Psoas muscle (tissue), 8 donors: Measurements from ENCODE around the gene ARMC6. TPM values are rescaled to one million over a fixed set of nuclear protein-coding genes. Genes with fewer than 3 reads are reported as not detected.

Source experiments
- ATAC-seq, 4 donors: fragments of 200-7000 bp; cut with Tn5 transposase; one replicate each; pipeline ENCODE4 v1.9.1; 2020; ENCODE audit warnings: moderate library complexity in 3 of 4, mild to moderate bottlenecking in 2 of 4
- DNase-seq, 2 donors: peaks; one replicate each; pipeline ENCODE4 v3.0.0-alpha.2; 2020
- H3K27ac ChIP-seq: fragments of 200-600 bp; one replicate; pipeline ENCODE4 v1.8.0; 2022
- H3K27me3 ChIP-seq, 3 donors: fragments of 200-600 bp in 1 of 3; one replicate each; pipeline versions ENCODE4 v1.6.1 to v1.8.0; 2013 to 2022; ENCODE audit warnings: low read length in 2 of 3, mild to moderate bottlenecking in 2 of 3, moderate library complexity in 1 of 3; ENCODE audit not compliant: insufficient read depth in 3 of 3
- H3K36me3 ChIP-seq, 2 donors: fragments of 200-600 bp in 1 of 2; one replicate each; pipeline versions ENCODE4 v1.6.1 to v1.8.0; 2013 to 2022; ENCODE audit warnings: low read depth in 1 of 2, mild to moderate bottlenecking in 1 of 2, moderate library complexity in 1 of 2; ENCODE audit not compliant: insufficient read depth in 1 of 2
- H3K4me1 ChIP-seq: fragments of 200-600 bp; one replicate; pipeline ENCODE4 v1.8.0; 2022
- H3K4me3 ChIP-seq: fragments of 200-600 bp; one replicate; pipeline ENCODE4 v1.8.0; 2022; ENCODE audit warnings: mild to moderate bottlenecking
- H3K9me3 ChIP-seq: fragments of 200-600 bp; one replicate; pipeline ENCODE4 v1.8.0; 2022
- CTCF ChIP-seq: fragments of 200-600 bp; IDR thresholded peaks from one replicate; pipeline ENCODE4 v1.8.0; 2022; ENCODE audit warnings: antibody characterized with exemption
- WGBS, 3 donors: extraction: QIAGEN DNeasy Blood & Tissue Kit; methylation state at CpG; one replicate each; pipeline versions ENCODE4 v1.1.6 to v1.1.7; 2013; 5-methylcytosine and 5-hydroxymethylcytosine counted together
- intact Hi-C, 2 donors: fragments of 100-400 bp; cut with DNase I; formaldehyde crosslinking; loops; one replicate each; pipeline versions ENCODE4 v1.11.0 to v1.14.2; 2022
- polyA plus RNA-seq, 3 donors: library from polyadenylated mRNA; stranded (reverse); fragments of 200-250 nt; gene quantifications; one replicate each; pipeline ENCODE4 v1.2.3, GENCODE V29; 2013
- total RNA-seq, 4 donors: library from RNA; stranded (reverse); fragmentation: NEBNext Ultra II Directional in 2 of 4; extraction: Animal tissue kit (Norgen Biotek cat#: 25700) in 2 of 4; gene quantifications; one replicate each; pipeline versions ENCODE4 v1.2.1 to v1.2.4, GENCODE V29; 2021 to 2023
- donor health status: healthy with polysubstance abuse.
- donor health status: DM: no; HTN: no; CAD: no; lungs with moderate emphysema.
- donor health status: Bipolar disorder and iron deficiency.
- donor health status: healthy.
- donor health status: DM: yes; HTN: yes; CAD: no.
- donor health status: DM: no; HTN: no; CAD: no.
- donor health status: DM: no; HTN: no; CAD: no.
- donor health status: DM: yes; HTN: yes; CAD: no.

ARMC6 gene
- total and polyA plus RNA-seq, 7 donors, result 13.7 to 74.1 (median 22.6) TPM

GRCh38 chr19:19057317-19057716, 23.9 kb downstream of the ARMC6 start:
- H3K4me3 ChIP-seq, result no peak overlapping the region
- H3K36me3 ChIP-seq, result peaks cover 6 to 50% of the 10 kb centered on the region in 2 donors
- 86 to 92% (median 89%) methylated on average over 13 of the region's 13 CpGs for WGBS, 3 donors
- H3K9me3 ChIP-seq, result no peaks in the 10 kb centered on the region
- no peak overlapping the region for H3K27ac ChIP-seq
- H3K27me3 ChIP-seq, result no peaks in the 10 kb centered on the region
- peaks cover 31% of the 10 kb centered on the region for H3K4me1 ChIP-seq
- no peak for ATAC-seq
- TF ChIP-seq CTCF, result no peak
- no peak for DNase-seq
- intact Hi-C loops, result loop anchor here (2.0 to 10.0 kb wide), 3 partner anchors 50 to 117 kb away; partner anchors contain the start of genes MEF2B (in 1 of the 2) and TMEM161A (in 1 of the 2)

DNA sequence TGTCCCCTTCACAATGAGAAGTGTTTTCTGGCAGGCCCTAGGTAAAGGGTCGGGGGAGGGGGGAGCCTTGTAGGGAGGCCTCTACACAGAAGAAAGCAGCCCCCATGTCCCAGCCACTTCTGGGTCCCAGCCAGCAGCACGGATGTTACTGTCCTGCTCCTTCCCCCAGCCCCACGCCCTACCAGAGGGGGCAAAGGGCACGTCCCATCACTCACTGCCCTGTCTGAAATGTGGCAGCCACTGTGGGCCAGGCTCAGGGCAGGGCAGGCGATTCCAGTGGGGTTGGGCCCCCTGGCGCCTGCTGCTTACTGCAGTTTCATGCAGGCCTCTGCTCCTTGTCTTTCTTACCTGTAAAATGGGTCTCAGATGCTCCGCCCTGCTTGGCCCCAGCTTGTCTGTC, 24.3 kb downstream of the ARMC6 start:
- intact Hi-C loops, result loop anchor here (2.0 to 10.0 kb wide), 3 partner anchors 50 to 117 kb away; partner anchors contain the start of genes MEF2B (in 1 of the 2) and TMEM161A (in 1 of the 2)
- Histone ChIP-seq H3K27me3 (no peaks in the 10 kb centered on the region), H3K27ac (no peak overlapping the region), H3K36me3 (peaks cover 6 to 46% of the 10 kb centered on the region in 2 donors), H3K9me3 (no peaks in the 10 kb centered on the region), H3K4me1 (peaks cover 34% of the 10 kb centered on the region), H3K4me3 (no peak overlapping the region)
- WGBS, 3 donors, result 83 to 87% (median 86%) methylated on average over 7 of the region's 7 CpGs
- ATAC-seq, result no peak
- no peak for DNase-seq
- TF ChIP-seq CTCF, result no peak

DNA sequence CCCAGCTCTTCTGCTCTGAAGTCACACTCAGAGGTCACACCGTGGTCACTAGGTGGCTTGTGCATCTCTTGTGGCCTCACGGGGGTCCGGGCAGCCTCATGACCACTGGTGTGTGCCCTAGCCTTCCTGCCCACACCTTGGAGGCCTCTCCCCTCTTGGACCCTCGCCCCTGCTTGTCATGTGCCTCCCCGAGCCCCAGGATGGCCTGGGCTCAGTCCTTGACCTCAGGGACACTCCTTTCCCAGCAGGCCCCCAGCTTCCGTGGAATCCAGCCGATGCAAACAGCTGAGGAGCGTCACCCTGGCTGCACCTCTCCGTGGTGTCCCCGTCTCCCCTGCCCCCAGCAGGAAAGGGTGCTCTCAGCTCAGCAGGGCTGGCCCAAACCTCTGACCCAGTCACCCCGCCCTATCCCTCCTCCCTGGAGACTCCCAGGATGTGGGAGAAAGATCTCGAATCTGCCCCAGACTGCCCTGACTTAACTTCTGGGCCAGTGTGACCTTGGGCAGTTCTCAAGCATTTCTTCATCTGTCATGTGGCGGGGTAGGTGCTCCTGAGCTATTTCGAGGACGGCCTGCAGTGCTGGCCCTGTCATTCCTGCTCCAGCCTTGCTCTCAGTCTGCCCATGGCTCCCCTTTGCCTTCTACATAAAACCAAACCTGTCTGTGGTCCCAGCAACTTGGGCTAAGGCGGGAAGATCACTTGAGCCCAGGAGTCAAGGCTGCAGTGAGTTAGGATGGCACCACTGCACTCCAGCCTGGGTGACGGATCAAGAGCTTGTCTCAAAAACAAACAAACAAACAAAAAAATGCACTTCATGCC, 25.8 kb downstream of the ARMC6 start:
- no peak for DNase-seq
- intact Hi-C loops, result loop anchor here (5.0 to 10.0 kb wide), 2 partner anchors 48 to 116 kb away; partner anchors contain the start of gene MEF2B (in 1 of the 2)
- Histone ChIP-seq H3K4me3 (no peak overlapping the region), H3K27ac (peak overlapping the region; percentile 65), H3K9me3 (no peaks in the 10 kb centered on the region), H3K4me1 (peaks cover 41% of the 10 kb centered on the region), H3K36me3 (peaks cover 6 to 37% of the 10 kb centered on the region in 2 donors), H3K27me3 (no peaks in the 10 kb centered on the region)
- WGBS, 3 donors, result 49 to 65% (median 51%) methylated on average over 17 of the region's 17 CpGs
- peak in 1 of 4 donors; percentile 19 for ATAC-seq
- no peak for TF ChIP-seq CTCF

GRCh38 chr19:19059837-19060611, 26.6 kb downstream of the ARMC6 start:
- ATAC-seq (no peak), DNase-seq (no peak)
- no peak for TF ChIP-seq CTCF
- Histone ChIP-seq H3K27ac (peak overlapping the region; percentile 65), H3K4me1 (peaks cover 41% of the 10 kb centered on the region), H3K27me3 (no peaks in the 10 kb centered on the region), H3K36me3 (peaks cover 6 to 29% of the 10 kb centered on the region in 2 donors), H3K4me3 (no peak overlapping the region), H3K9me3 (no peaks in the 10 kb centered on the region)
- intact Hi-C loops, result loop anchor here (5.0 to 10.0 kb wide), 2 partner anchors 47 to 115 kb away; partner anchors contain the start of gene MEF2B (in 1 of the 2)
- 65 to 74% (median 68%) methylated on average over 12 of the region's 12 CpGs for WGBS, 3 donors
